K562 (cell line): Measurements from ENCODE around the gene RGL2. TPM values are rescaled to one million over a fixed set of nuclear protein-coding genes. Genes with fewer than 3 reads are reported as not detected.

Experiments used
- ATF7 ChIP-seq: fragments of 450-650 bp; IDR thresholded peaks from 2 replicates; pipeline ENCODE4 v1.7.1; 2014; ENCODE audit warnings: mild to moderate bottlenecking, moderate library complexity
- BCL6 ChIP-seq: fragments of 250-450 bp; sonication (Bioruptor Pico); IDR thresholded peaks from 2 replicates; pipeline ENCODE4 v1.4.0; 2020
- CBX2 ChIP-seq: fragments of 200-600 bp; sonication (generic); IDR thresholded peaks from one replicate; pipeline ENCODE4 v1.6.1; 2012; ENCODE audit warnings: mild to moderate bottlenecking, low read length, inconsistent platforms; ENCODE audit not compliant: insufficient read depth, poor library complexity, severe bottlenecking
- CHCHD3 ChIP-seq: fragments of 250-450 bp; sonication (Bioruptor Pico); IDR thresholded peaks from 2 replicates; pipeline ENCODE4 v2.1.2; 2022; ENCODE audit warnings: mild to moderate bottlenecking
- CLOCK ChIP-seq: fragments of 250-450 bp; sonication (Bioruptor Pico); IDR thresholded peaks from 2 replicates; pipeline ENCODE4 v1.4.0; 2020; ENCODE audit warnings: mild to moderate bottlenecking, moderate library complexity, borderline replicate concordance
- DIDO1 ChIP-seq: fragments of 450-650 bp; IDR thresholded peaks from 2 replicates; pipeline ENCODE4 v1.6.1; 2016; ENCODE audit warnings: low read depth, missing biosample characterization, missing genetic modification characterization
- ELK3 ChIP-seq: fragments of 450-650 bp; formaldehyde crosslinking; IDR thresholded peaks from 2 replicates; pipeline ENCODE4 v1.4.0; 2020; ENCODE audit warnings: mild to moderate bottlenecking
- FOSL1 ChIP-seq: fragments of 200-800 bp; sonication (Bioruptor generic); conservative IDR thresholded peaks from 2 replicates; pipeline ENCODE4 v1.6.1; 2016; ENCODE audit warnings: missing genetic modification characterization, missing compliant biosample characterization
- HDAC2 ChIP-seq: fragments of 450-650 bp; IDR thresholded peaks from 2 replicates; pipeline ENCODE4 v1.6.1; 2016; ENCODE audit warnings: mild to moderate bottlenecking
- IFI16 ChIP-seq: fragments of 250-450 bp; sonication (Bioruptor Pico); IDR thresholded peaks from 2 replicates; pipeline ENCODE4 v2.1.2; 2022; ENCODE audit warnings: mild to moderate bottlenecking, inconsistent platforms
- IRF2 ChIP-seq: sonication (generic); formaldehyde crosslinking; IDR thresholded peaks from 2 replicates; pipeline ENCODE4 v1.8.1; 2022; ENCODE audit warnings: mild to moderate bottlenecking, missing genetic modification reagents
- MAZ ChIP-seq, 2 experiments: fragments of 450-650 bp in 1 of 2; sonication (generic) in 1 of 2; formaldehyde crosslinking; IDR thresholded peaks in 1 of 2; conservative IDR thresholded peaks in 1 of 2; 2 replicates each; pipeline versions ENCODE4 v1.4.0 to v1.5.0; 2020; ENCODE audit warnings: mild to moderate bottlenecking in 1 of 2, missing genetic modification reagents in 1 of 2
- MCM5 ChIP-seq: fragments of 450-650 bp; IDR thresholded peaks from 2 replicates; pipeline ENCODE4 v1.6.1; 2016; ENCODE audit warnings: low read depth
- NEUROD1 ChIP-seq: fragments of 150-350 bp; IDR thresholded peaks from 2 replicates; pipeline ENCODE4 v1.6.1; 2014; ENCODE audit warnings: borderline replicate concordance, low read length, low read depth; ENCODE audit not compliant: partially characterized antibody
- PHF20 ChIP-seq: fragments of 450-650 bp; IDR thresholded peaks from 2 replicates; pipeline ENCODE4 v1.6.1; 2018; ENCODE audit not compliant: partially characterized antibody
- POLR3A ChIP-seq: IDR thresholded peaks from 2 replicates; pipeline ENCODE4 v1.6.1; 2011; ENCODE audit warnings: borderline replicate concordance, mild to moderate bottlenecking, moderate library complexity; ENCODE audit not compliant: insufficient read length, insufficient read depth; ENCODE audit errors: extremely low read depth
- SMARCA5 ChIP-seq: fragments of 450-650 bp; IDR thresholded peaks from 2 replicates; pipeline ENCODE4 v1.6.1; 2016
- SRSF7 ChIP-seq: fragments of 200-400 bp; formaldehyde crosslinking; optimal IDR thresholded peaks from 2 replicates; pipeline ENCODE3; 2017; ENCODE audit warnings: mild to moderate bottlenecking, low read depth, low read length
- TAL1 ChIP-seq: fragments of 450-650 bp; IDR thresholded peaks from 2 replicates; pipeline ENCODE4 v1.6.1; 2016; ENCODE audit warnings: mild to moderate bottlenecking
- ZBTB7A ChIP-seq: IDR thresholded peaks from 2 replicates; pipeline ENCODE4 v1.6.1; 2011; ENCODE audit warnings: low read depth, mild to moderate bottlenecking, low read length, moderate library complexity, borderline replicate concordance; ENCODE audit not compliant: control insufficient read depth
- ZC3H4 ChIP-seq: sonication (generic); formaldehyde crosslinking; IDR thresholded peaks from 2 replicates; pipeline ENCODE4 v1.9.0; 2021; ENCODE audit warnings: missing genetic modification reagents, borderline replicate concordance
- ZNF134 ChIP-seq: fragments of 250-450 bp; sonication (Bioruptor Pico); conservative IDR thresholded peaks from 2 replicates; pipeline ENCODE4 v1.4.0; 2020
- ZNF224 ChIP-seq: sonication (generic); formaldehyde crosslinking; IDR thresholded peaks from 2 replicates; pipeline ENCODE4 v1.8.0; 2022; ENCODE audit warnings: mild to moderate bottlenecking, missing genetic modification reagents
- ZNF507 ChIP-seq: conservative IDR thresholded peaks from 2 replicates; pipeline ENCODE4 v1.6.1; 2017; ENCODE audit warnings: missing genetic modification characterization, missing compliant biosample characterization
- ZNF75A ChIP-seq: fragments of 450-650 bp; formaldehyde crosslinking; IDR thresholded peaks from 2 replicates; pipeline ENCODE4 v1.4.0; 2020; ENCODE audit warnings: mild to moderate bottlenecking
- polyA plus RNA-seq, 8 experiments: library from polyadenylated mRNA; depleted of rRNA in 4 of 8; stranded (reverse) in 5 of 8; unstranded in 3 of 8; fragments of >200 nt; fragmentation: Nextera tagmentation in 2 of 8; fragmentation: Illumina TruSeq in 1 of 8; extraction: Ambion mirVana in 2 of 8; extraction: Trizol in 1 of 8; gene quantifications; 2 replicates each; pipeline versions ENCODE4 v1.2.1 to v1.2.3, GENCODE V29; 2011 to 2014; ENCODE audit warnings: inconsistent platforms in 1 of 8, missing spikeins in 1 of 8
- total RNA-seq, 7 experiments: library from RNA; depleted of rRNA in 6 of 7; stranded (reverse); fragments of >200 nt in 6 of 7; fragmentation: Illumina TruSeq in 2 of 7; extraction: Trizol in 2 of 7; gene quantifications; 2 replicates each; pipeline versions ENCODE4 v1.2.1 to v1.2.3, GENCODE V29; 2011 to 2021; ENCODE audit warnings: low replicate concordance in 1 of 7

The RGL2 gene
- total and polyA plus RNA-seq, 9 of the 15 experiments (the other 6 are each of a cell fraction or from before 2014, with no cell fraction given) = 1.8 to 57.1 (median 19.5) TPM

- no peak for TF ChIP-seq IRF2 (CRISPR knock-in tag)
- TF ChIP-seq ZC3H4 (CRISPR knock-in tag) = peak; percentile 62; the same call in 1 of the 2 replicates
- no peak for TF ChIP-seq MCM5
- no peak; a peak in 1 of 4 replicates for TF ChIP-seq MAZ (CRISPR knock-in tag; conservative IDR thresholded peaks at IDR 0.05 in 1 of 2, IDR thresholded peaks at IDR 0.05 in 1 of 2)
- TF ChIP-seq PHF20 = no peak
- no peak for TF ChIP-seq ZNF75A (CRISPR knock-in tag)
- TF ChIP-seq CLOCK (CRISPR knock-in tag) = no peak
- TF ChIP-seq HDAC2 = peak; percentile 78
- no peak for TF ChIP-seq ZNF134 (CRISPR knock-in tag)
- no peak for TF ChIP-seq ATF7
- no peak for TF ChIP-seq BCL6 (CRISPR knock-in tag)
- TF ChIP-seq SRSF7 = no peak
- TF ChIP-seq IFI16 (CRISPR knock-in tag) = no peak
- TF ChIP-seq SMARCA5 = 0 out of 2 replicates have a peak, but pooled peaks have one; percentile 9
- no peak for TF ChIP-seq DIDO1 (tag)
- TF ChIP-seq FOSL1 (tag) = no peak
- no peak for TF ChIP-seq POLR3A
- no peak for TF ChIP-seq ELK3
- no peak for TF ChIP-seq CBX2
- no peak for TF ChIP-seq CHCHD3
- TF ChIP-seq ZNF507 (tag) = no peak
- TF ChIP-seq ZNF224 (CRISPR knock-in tag) = no peak
- TF ChIP-seq ZBTB7A = no peak
- TF ChIP-seq TAL1 = no peak
- no peak for TF ChIP-seq NEUROD1
These were observed 24.5 kb downstream of the RGL2 start (continued) for GRCh38 chr6:33273924-33274902.
